Type B pancreatic cell (in vitro differentiated cells): ENCODE data around the gene ZNF771. TPM values are rescaled to one million over a fixed set of nuclear protein-coding genes. Genes with fewer than 3 reads are reported as not detected.

Source experiments
- DNase-seq: peaks from one replicate; pipeline ENCODE4 v3.0.0; 2021; ENCODE audit warnings: mixed read lengths; ENCODE audit not compliant: unreplicated experiment; ENCODE audit errors: extremely low spot score
- H3K27ac Mint-ChIP-seq: 2 replicates; pipeline ENCODE4 v1.8.0; 2021; ENCODE audit warnings: mild to moderate bottlenecking, mixed read lengths
- H3K27me3 Mint-ChIP-seq: 2 replicates; pipeline ENCODE4 v1.8.0; 2021; ENCODE audit warnings: mixed read lengths
- H3K36me3 Mint-ChIP-seq: 2 replicates; pipeline ENCODE4 v1.8.0; 2021; ENCODE audit warnings: mixed read lengths
- H3K4me1 Mint-ChIP-seq: one replicate; pipeline ENCODE4 v1.8.0; 2021; ENCODE audit warnings: mixed read lengths; ENCODE audit not compliant: unreplicated experiment
- H3K4me3 Mint-ChIP-seq: 2 replicates; pipeline ENCODE4 v1.8.0; 2021; ENCODE audit warnings: mild to moderate bottlenecking, mixed read lengths
- H3K9me3 Mint-ChIP-seq: 2 replicates; pipeline ENCODE4 v1.8.0; 2021; ENCODE audit warnings: mixed read lengths
- CTCF ChIP-seq: fragments of 200-600 bp; sonication (generic); conservative IDR thresholded peaks from 2 replicates; pipeline ENCODE4 v1.5.0; 2021; ENCODE audit warnings: antibody characterized with exemption, mild to moderate bottlenecking
- total RNA-seq: library from RNA; stranded (reverse); gene quantifications from 2 replicates; pipeline ENCODE4 v1.2.1, GENCODE V29; 2021; ENCODE audit warnings: low replicate concordance

Gene ZNF771
- total RNA-seq, 1 donor from 2014 or later = 15.5 TPM

GRCh38 chr16:30409125-30410060 lies 2.0 kb downstream of the ZNF771 start:
- H3K9me3 Mint-ChIP-seq = no peaks in the 10 kb centered on the region
- peak overlapping the region; percentile 76 for H3K4me3 Mint-ChIP-seq
- no peaks in the 10 kb centered on the region for H3K27me3 Mint-ChIP-seq
- H3K4me1 Mint-ChIP-seq = peaks cover 24% of the 10 kb centered on the region
- H3K27ac Mint-ChIP-seq = peak overlapping the region; percentile 26
- peak; percentile 95 for DNase-seq
- H3K36me3 Mint-ChIP-seq = peaks cover 8% of the 10 kb centered on the region
- TF ChIP-seq CTCF = peak; percentile 96

DNA sequence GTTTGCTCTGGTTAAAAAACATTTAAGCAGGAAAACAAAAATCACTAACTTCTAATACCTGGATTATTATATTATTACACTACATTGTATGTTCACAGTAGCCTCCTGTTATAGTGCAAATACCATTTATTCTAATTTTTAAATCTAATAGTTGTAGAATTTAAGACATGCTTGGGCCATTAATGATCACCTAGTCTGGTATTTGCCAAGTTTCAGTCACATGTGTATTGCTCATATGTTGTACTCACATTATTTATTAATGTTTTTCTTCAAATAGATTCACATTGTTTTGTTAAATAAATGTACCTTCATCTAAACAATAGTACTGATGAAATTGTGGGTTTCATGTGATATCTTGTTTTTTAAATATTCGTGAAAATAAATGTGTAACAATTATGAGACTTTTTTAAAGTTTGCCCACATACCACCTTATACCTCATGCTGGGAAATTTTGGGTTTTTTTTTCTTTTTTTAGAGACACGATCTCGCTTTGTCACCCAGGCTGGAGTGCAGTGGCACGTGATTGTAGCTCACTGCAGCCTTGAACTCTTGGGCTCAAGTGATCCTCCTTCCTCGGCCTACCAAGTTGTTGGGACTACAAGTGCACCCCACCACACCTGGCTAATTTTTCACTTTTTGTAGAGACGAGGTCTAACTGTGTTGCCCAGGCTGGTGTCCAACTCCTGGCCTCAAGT lies 5.9 kb downstream of the ZNF771 start:
- Mint-ChIP-seq H3K9me3 (no peaks in the 10 kb centered on the region), H3K4me3 (no peak overlapping the region), H3K27me3 (no peaks in the 10 kb centered on the region), H3K27ac (no peak overlapping the region), H3K4me1 (peaks cover 23% of the 10 kb centered on the region), H3K36me3 (peaks cover 11% of the 10 kb centered on the region)
- no peak for DNase-seq
- no peak for TF ChIP-seq CTCF

- H3K9me3 Mint-ChIP-seq = no peaks in the 10 kb centered on the region
- H3K27me3 Mint-ChIP-seq = no peaks in the 10 kb centered on the region
Observed at GRCh38 chr16:30414159-30414558, 6.8 kb downstream of the ZNF771 start.

GRCh38 chr16:30416047-30416603 lies 8.7 kb downstream of the ZNF771 start:
- no peak for DNase-seq
- H3K27ac Mint-ChIP-seq = no peak overlapping the region
- peaks cover 22% of the 10 kb centered on the region for H3K36me3 Mint-ChIP-seq
- H3K9me3 Mint-ChIP-seq = no peaks in the 10 kb centered on the region
- no peaks in the 10 kb centered on the region for H3K27me3 Mint-ChIP-seq
- peaks cover 13% of the 10 kb centered on the region for H3K4me1 Mint-ChIP-seq
- peak overlapping the region; percentile 1 for H3K4me3 Mint-ChIP-seq
- TF ChIP-seq CTCF = no peak

More at GRCh38 chr16:30414159-30414558, 6.8 kb downstream of the ZNF771 start:
- Mint-ChIP-seq H3K36me3 (peaks cover 11% of the 10 kb centered on the region), H3K27ac (no peak overlapping the region), H3K4me3 (no peak overlapping the region), H3K4me1 (peaks cover 23% of the 10 kb centered on the region)
- TF ChIP-seq CTCF = no peak
- DNase-seq = no peak

DNA sequence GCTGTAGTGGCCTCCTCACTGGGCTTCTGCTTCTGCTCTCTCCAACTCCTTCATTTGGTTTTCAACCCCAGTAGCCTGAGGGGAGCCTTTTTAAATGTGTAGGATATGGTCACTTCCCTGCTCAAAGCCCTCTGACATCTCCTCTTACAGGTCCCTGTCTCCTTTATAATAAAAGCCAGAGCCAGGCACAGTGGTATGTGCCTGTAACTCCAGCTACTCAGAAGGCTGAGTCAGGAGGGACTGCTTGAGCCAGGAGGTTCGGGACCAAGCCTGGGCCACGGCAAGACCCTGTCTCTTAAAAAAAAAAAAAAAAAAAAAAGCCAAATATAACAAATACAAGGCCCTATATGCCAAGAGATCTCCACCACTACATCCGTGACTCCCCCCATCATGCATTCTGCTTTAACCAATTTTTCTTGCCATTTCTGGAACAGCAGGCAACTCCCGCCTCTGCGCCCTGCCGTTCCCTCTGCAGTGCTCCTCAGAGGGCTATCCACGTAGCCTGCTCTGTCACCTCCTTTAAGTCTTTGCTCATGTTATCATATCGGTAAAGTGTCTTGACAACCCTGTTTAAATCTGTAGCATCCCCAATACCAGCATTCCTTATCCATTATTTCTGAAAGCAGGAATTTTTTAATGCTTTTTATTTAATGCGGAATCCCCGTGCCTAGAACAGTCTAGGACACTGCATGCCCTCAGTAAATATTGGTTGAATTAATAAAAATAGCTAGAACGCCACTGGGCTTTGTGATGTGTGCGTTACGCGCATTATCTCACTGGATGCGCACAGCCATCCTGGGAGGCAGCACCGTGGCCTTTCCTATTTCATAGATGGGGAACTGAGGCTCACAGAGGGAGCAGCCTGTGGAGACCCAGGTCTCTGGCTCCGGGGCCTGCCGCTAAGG lies 9.5 kb downstream of the ZNF771 start:
- peaks cover 28% of the 10 kb centered on the region for H3K36me3 Mint-ChIP-seq
- peak overlapping the region; percentile 18 for H3K4me3 Mint-ChIP-seq
- H3K27me3 Mint-ChIP-seq = no peaks in the 10 kb centered on the region
- TF ChIP-seq CTCF = no peak
- no peak for DNase-seq
- H3K4me1 Mint-ChIP-seq = peaks cover 13% of the 10 kb centered on the region
- no peak overlapping the region for H3K27ac Mint-ChIP-seq
- no peaks in the 10 kb centered on the region for H3K9me3 Mint-ChIP-seq
